ENCODE data around the gene DBN1.
"Not testable (repeated sequence)": the region's sequence is repeated elsewhere in the genome, so short reads cannot be mapped to it uniquely, and the experiment has no call there.

The DBN1 gene

GRCh38 chr5:177490311-177490991, 17.0 kb upstream of the DBN1 start:
- no peak overlapping the region for H3K4me3 ChIP-seq (ENCODE audit: low read depth, low read length)
- no peak for TF ChIP-seq POLR2A (IDR thresholded peaks at IDR 0.05; ENCODE audit: extremely low read depth, insufficient read length)
- TF ChIP-seq, protein P1, sequence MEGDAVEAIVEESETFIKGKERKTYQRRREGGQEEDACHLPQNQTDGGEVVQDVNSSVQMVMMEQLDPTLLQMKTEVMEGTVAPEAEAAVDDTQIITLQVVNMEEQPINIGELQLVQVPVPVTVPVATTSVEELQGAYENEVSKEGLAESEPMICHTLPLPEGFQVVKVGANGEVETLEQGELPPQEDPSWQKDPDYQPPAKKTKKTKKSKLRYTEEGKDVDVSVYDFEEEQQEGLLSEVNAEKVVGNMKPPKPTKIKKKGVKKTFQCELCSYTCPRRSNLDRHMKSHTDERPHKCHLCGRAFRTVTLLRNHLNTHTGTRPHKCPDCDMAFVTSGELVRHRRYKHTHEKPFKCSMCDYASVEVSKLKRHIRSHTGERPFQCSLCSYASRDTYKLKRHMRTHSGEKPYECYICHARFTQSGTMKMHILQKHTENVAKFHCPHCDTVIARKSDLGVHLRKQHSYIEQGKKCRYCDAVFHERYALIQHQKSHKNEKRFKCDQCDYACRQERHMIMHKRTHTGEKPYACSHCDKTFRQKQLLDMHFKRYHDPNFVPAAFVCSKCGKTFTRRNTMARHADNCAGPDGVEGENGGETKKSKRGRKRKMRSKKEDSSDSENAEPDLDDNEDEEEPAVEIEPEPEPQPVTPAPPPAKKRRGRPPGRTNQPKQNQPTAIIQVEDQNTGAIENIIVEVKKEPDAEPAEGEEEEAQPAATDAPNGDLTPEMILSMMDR (IDR thresholded peaks at IDR 0.05; ENCODE audit: low read depth, low read length), result no peak
- no peak for TF ChIP-seq MAX (IDR thresholded peaks at IDR 0.05; ENCODE audit: low read depth, low read length)
- no peak for TF ChIP-seq MYC (IDR thresholded peaks at IDR 0.05; ENCODE audit: low read depth, low read length)
- DNase-seq (ENCODE audit: low read depth), result no peak

DNA sequence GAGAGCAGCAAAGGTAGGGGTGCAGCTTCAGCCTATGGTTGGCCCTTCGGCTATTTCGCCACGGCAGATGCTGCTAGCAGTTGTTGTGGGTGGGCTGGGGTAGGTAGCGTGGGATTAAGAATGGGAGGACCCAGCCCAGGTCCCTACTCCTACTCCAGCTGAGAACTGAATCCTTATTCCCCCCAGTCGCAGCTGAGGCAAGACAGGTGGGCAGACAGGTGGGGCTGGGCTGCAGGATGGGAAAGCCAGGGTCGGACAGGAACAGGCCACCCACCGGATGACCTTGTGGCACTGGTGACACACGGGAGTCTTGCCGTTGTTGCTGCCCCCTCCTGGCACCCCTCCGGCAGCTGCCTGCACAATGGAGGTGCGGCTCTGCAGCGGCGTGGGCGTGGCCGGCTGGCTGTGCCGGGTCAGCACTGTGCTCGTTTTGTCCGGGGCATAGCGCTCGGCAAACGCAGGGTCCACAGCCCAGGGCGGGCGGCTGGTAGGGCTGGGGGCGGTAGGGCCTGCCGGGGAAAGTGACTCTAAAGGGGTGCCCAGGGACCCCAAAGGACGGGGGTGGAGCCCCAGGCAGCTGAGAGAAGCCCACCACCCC, 15.8 kb upstream of the DBN1 start:
- H3K4me3 ChIP-seq (ENCODE audit: low read depth, low read length), result no peak overlapping the region
- TF ChIP-seq MAX (IDR thresholded peaks at IDR 0.05; ENCODE audit: low read depth, low read length) (no peak), POLR2A (IDR thresholded peaks at IDR 0.05; ENCODE audit: extremely low read depth, insufficient read length) (no peak), MYC (IDR thresholded peaks at IDR 0.05; ENCODE audit: low read depth, low read length) (no peak)
- TF ChIP-seq, protein P1 (IDR thresholded peaks at IDR 0.05; ENCODE audit: low read depth, low read length), result no peak
- DNase-seq (ENCODE audit: low read depth), result no peak

GRCh38 chr5:177487975-177488374, 14.5 kb upstream of the DBN1 start:
- TF ChIP-seq, protein P1 (IDR thresholded peaks at IDR 0.05; ENCODE audit: low read depth, low read length), result peak; percentile 10
- TF ChIP-seq MYC (IDR thresholded peaks at IDR 0.05; ENCODE audit: low read depth, low read length), result no peak
- no peak for TF ChIP-seq POLR2A (IDR thresholded peaks at IDR 0.05; ENCODE audit: extremely low read depth, insufficient read length)
- peak; percentile 62 for DNase-seq (ENCODE audit: low read depth)
- H3K4me3 ChIP-seq (ENCODE audit: low read depth, low read length), result no peak overlapping the region

DNA sequence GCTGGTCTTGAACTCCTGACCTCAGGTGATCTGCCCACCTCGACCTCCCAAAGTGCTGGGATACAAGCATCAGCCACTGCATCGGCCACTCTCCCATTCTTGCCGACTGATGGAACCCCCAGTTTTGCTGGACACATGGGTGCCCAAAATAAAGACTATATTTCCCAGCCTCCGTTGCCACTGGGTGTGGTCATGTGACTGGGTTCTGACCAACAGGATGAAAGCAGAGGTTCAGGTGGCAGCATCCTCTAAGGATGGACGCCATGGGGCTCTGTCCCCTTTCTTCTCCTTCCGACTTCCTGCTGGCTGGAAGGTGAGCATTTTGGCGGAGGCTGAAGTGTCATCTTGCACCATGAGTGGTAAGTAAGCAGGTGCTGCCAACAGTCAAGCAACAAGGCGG, 13.7 kb upstream of the DBN1 start:
- no peak for TF ChIP-seq POLR2A (IDR thresholded peaks at IDR 0.05; ENCODE audit: extremely low read depth, insufficient read length)
- TF ChIP-seq, protein P1 (IDR thresholded peaks at IDR 0.05; ENCODE audit: low read depth, low read length), result no peak
- TF ChIP-seq MAX (IDR thresholded peaks at IDR 0.05; ENCODE audit: low read depth, low read length), result no peak
- no peak for TF ChIP-seq MYC (IDR thresholded peaks at IDR 0.05; ENCODE audit: low read depth, low read length)
- DNase-seq (ENCODE audit: low read depth), result no peak
- no peak overlapping the region for H3K4me3 ChIP-seq (ENCODE audit: low read depth, low read length)

DNA sequence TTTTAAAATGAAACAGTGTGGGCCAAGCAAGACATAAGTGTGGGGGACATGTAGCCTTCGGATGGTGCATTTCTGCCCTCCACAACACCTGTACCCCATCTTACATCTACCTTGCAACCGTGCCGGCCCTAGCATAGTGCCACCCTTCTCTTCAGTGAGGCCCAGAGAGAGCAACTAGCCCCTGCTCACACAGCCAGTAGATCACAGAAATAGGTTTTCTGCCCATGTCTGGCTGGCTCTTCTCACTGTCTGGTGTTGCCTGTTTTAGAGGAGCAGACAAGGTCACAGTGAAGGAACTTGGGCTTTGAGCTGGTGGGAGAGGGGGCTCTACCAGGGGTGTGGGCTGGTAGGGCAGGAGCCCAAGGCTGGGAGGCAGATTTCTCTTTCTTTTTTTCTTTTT, 12.8 kb upstream of the DBN1 start:
- no peak overlapping the region for H3K4me3 ChIP-seq (ENCODE audit: low read depth, low read length)
- TF ChIP-seq, protein P1 (IDR thresholded peaks at IDR 0.05; ENCODE audit: low read depth, low read length), result no peak
- TF ChIP-seq POLR2A (IDR thresholded peaks at IDR 0.05; ENCODE audit: extremely low read depth, insufficient read length) (no peak), MAX (IDR thresholded peaks at IDR 0.05; ENCODE audit: low read depth, low read length) (no peak), MYC (IDR thresholded peaks at IDR 0.05; ENCODE audit: low read depth, low read length) (no peak)
- no peak for DNase-seq (ENCODE audit: low read depth)

- DNase-seq (ENCODE audit: low read depth), result not testable (repeated sequence)
These were observed 12.3 kb upstream of the DBN1 start for GRCh38 chr5:177485753-177486152.

More at GRCh38 chr5:177485753-177486152, 12.3 kb upstream of the DBN1 start:
- H3K4me3 ChIP-seq (ENCODE audit: low read depth, low read length), result not testable (repeated sequence)
